ENCODE measurements around the gene PHLDB2.
A peak's percentile ranks its signal among the peaks of the same experiment; 100 is the strongest.

PHLDB2 gene

DNA sequence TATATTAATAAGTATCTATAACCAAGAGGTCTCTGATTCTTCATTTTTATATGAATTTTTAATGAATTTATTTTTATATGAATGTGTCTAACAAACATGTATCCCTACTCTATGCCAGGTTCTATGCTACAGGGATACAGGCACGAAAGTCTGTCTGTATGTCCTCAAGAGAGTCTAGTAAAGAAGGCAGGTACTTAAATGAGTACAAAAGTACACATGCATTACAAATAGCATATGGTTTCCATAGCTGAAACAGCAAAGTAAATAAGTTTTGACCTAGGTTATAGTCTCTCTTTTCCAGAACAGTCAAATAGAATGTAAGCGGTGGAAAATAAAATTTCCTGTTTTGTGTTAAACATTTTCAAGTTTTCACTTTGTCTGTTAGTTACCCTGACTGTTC lies 106.4 kb downstream of the PHLDB2 start:
- no peak for DNase-seq (ENCODE audit: low read depth)

DNA sequence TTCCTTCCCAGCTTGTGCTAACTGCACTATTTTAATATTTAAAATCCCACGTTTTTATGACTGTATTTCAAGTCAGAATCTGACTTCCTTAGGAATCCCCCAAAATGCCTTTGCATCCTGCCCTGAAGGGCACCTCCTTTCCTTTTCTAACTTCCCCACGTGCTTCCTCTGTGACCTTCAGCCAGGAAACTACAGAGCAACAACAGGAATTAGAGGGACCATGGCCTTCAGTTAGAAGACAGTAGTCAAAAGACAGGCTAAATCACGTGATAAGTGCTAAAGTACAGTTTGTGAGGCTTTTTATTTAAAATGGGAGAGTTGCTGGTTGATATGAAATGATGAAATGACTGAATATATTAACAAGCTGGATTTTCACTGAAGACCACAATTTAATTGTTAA lies 108.0 kb downstream of the PHLDB2 start:
- DNase-seq (ENCODE audit: low read depth): no peak

DNA sequence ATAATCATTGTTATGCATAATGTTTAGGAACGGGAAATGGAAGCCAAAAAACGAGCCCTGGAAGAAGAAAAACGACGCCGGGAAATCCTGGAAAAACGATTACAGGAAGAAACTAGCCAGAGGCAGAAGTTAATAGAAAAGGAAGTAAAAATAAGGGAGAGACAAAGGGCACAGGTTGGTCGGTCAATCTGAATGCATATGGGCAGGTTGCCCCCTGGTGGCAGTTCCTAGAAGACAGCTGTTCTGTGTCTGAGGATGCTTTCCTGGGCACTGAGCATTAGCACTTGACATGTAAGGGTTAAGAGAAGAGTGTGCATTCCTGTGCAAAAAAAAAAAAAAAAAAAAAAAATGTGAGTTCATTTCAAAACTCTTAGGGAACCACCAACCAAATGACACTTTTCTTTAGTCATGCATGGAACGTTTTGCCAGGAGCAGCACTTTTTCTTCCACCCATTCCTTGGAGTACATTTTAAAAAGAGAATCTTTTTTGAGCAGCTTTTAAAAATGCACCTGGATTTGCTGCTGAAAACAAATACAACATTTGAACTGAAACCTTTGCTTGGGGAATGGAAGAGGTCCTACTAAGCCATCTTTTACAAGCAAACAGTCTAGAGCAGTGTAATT lies 108.7 kb downstream of the PHLDB2 start:
- DNase-seq (ENCODE audit: low read depth): peak; percentile 36

DNA sequence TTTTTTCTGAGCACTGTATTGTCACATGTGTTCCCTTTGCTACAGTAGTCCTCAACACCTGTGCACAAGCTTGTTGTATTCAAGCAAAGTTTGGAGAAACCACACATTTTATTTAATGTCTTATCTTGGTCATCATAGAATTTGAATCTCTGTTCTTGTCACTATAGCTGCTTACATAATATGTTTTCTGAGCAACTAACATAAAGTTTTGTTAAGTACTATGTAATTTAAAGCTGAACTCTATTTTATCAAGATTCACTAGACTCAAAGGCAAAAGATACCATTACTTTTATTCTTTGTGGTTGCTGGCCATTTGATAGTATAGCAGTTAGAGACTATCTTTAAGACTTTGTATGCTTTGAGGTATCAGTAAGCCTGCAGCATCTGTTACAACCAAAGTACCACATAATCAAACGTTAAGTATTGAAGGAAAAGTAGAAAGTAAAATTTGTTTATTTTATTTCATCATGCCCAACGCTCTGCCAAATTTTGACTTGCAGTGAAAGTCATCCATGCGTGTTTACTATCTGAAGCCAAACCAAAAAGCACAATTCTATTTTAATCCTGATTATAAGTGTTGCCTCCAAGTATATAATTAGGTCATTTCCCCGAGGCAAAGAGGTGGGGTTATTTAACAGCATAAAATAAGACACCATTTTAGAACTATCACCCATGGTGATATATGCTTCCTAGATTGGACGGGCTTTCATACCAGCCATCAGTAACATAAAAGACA lies 109.4 kb downstream of the PHLDB2 start:
- DNase-seq (ENCODE audit: low read depth): no peak

DNA sequence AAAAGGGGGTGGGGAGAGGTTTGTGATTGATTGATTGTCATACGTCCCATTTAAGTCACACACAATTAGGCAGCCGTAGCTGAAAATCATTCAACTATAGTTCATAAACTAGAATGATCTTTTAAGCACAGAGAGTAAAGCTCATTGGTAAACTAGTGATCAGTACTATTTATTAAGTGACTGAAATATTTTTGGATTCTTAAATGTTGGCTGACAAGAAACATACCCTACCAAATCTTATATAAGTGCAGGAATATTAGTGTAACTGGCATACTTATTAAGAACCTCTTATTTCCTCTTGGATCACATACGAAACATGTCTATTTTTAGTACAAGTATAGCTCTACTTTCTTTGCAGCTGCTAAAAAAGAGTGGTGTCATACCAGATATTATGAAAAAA lies 111.3 kb downstream of the PHLDB2 start:
- DNase-seq (ENCODE audit: low read depth): no peak

DNA sequence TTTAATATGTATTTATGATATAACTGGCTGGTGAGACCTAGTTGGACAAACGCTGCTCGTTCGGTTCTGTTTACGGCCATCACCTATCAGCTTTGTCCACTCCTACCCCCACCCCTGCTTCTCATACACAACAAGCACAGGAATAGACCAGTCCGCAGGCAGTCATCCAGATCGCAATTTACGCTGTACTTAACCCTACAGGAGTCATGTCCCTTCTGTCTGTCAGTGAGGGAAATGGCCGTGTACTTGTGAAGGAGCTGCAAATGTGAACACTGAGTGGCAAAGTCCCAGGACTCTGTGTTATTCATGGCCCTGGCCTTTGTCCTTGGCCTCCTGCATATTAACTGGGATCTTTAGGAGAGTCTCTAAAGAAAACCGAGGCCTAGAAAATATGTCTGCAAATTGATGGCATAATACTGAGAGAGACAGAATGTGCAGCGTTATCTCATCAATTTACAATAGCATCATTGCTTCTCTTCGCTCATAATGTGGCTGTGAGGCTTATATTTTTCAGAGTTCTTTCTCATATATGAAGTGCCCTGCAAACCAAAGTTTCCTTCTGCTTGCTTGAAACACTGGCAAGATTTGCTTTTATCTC lies 112.6 kb downstream of the PHLDB2 start:
- no peak for DNase-seq (ENCODE audit: low read depth)

DNA sequence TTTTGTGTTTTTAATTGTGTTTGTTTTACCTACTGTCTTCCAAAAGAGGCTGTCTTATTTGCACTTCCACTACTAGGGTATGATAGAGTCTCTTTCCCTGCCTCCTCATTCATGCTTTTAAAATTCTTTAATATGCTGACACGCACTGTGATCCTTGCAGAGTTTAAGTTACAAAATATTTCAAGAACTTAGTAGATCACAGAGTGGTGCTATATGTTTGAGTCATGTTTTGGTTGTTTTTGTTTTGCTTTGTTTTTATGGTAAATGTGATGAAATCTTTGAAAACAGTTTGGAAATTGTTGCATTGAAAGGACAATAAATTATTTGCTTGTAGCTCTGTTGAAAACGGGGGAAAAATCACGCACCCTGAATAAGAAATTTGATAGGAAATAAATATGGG lies 113.8 kb downstream of the PHLDB2 start:
- no peak for DNase-seq (ENCODE audit: low read depth)

DNA sequence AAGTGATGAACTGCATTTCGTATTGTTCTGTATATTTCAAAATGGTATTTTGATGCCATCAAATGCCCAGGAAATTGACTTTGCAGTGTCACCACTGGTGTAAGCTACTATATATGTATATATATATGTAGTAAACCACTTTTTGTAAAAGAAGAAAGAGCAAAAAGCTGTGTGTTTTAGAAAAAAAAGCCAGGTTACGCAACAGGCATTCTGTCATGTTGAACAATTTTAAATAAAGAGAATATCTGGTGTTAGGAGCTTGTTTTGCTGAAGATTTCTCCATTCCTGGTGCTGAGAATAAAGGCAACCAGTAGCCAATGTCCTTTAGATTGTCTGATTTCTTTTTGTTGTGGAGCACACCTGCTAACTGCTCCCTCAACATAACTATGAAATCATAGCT lies 116.1 kb downstream of the PHLDB2 start:
- DNase-seq (ENCODE audit: low read depth): no peak

DNA sequence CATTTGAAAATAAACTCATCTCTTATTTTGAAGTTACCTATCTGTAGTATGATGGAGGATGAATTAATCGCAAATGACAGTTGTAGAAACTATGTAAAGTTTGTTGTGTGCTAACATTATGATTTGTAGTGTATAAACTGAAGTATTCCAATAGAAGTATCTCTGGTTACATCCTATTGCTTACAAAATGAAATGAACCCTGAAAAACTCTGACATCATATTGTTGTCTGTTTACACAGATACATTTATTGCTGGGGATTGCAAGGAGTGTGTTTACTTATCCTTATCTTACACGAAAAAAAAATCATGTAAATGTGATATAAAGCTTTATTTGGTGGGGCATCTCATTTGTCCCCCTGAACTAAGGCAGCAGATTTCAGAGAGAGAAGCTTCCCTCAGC lies 117.2 kb downstream of the PHLDB2 start:
- no peak for DNase-seq (ENCODE audit: low read depth)

DNA sequence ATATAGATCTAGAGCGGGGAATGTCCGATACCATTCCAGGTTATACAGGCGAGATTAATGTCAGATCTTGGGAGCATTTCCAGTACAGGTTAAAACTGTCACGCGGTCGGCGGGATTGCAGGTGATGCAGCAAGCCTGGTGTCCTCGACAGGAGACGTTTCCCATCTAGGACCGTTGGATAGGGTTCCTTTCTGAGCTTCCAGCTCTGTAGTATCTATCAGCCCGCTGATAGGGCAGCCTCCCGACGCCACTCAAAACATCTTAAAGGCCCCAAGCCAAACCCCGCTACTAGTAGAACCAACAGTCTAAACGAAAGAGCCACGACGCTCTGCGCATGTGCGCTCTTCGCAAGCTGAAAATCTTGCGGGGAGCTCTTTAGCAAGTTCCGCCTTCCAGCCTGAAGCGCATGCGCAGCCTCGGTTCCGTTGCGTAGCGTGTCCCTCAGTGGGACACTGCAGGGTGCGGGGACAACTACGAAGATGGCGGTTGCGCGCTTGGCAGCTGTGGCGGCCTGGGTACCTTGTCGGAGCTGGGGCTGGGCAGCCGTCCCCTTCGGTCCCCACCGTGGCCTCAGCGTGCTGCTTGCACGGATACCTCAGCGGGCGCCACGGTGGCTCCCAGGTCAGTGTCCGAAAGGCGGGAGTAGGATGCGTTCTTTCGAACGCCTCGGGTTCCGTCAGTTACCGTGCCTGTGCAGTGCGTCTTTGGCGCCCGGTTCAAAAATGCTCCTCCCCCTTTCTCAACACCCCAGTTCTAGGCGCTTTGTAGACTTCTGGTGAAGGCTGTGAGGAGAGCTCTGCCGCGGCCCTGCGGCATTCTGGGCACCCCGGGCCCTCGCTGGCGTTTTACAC lies 119.7 kb downstream of the PHLDB2 start, which contains the start of gene ABHD10:
ABHD10 (plus strand) TSS at position 444 of the 851 bp plus-strand sequence; CDS start at position 480, 36 bp downstream.
- peak; percentile 96 for DNase-seq (ENCODE audit: low read depth)

DNA sequence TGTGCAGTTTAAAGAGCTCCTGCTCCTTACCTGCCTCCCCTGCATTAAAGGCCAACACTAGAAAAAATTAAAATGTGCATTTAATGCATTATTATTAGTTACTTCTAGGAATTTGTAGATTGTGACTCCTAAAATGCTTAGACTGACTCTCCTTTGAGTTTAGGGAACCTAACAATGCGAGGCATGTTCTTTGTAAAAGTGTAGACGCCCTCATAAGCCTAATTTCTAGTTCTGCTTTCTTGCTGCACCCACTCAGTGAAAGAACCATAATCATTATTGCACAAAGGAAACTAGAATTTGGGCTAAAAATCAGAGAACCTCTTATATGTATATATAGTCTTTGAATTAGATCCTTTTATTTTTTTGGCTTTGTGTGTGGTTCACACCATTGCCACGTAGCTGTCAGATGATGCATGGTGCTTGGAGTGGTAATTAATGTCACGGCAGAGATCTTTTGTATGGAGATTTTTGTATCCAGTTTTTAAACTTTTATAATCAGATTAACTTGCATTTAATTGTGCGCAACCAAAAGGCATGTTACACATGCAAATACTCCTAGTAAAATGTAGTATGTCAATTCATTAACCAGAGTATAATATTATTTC lies 120.5 kb downstream of the PHLDB2 start:
- no peak for DNase-seq (ENCODE audit: low read depth)

DNA sequence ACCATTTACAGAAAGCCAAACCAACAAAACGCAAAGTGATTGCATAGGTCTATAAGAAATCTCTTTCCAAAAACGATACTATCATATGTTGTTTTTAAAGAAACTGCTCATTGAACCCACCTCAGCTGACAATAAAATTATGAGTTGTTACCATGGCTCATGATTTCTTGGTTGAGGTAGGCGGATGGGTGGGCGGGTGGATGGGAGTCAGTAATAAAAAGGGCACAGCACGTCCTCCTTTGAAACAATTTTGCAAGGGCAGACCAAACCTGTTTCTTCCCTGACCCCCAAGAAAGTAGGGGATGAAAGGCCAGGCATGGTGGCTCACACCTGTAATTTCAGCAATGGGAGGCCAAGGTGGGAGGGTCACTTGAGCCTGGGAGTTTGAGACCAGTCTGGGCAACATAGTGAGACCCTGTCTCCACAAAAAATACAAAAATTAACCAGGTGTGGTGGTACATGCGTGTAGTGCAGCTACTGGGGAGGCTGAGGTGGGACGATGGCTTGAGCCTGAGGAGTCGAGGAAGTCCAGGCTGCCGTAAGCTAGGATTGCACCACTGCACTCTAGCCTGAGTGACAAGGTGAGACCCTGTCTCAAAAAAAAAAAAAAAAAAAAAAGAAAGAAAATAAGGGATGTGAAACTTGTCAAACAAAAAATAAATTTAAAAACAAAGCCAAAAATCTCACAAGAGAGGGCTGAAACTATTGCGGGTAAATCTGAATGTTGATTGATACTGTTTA lies 121.8 kb downstream of the PHLDB2 start:
- DNase-seq (ENCODE audit: low read depth): no peak

DNA sequence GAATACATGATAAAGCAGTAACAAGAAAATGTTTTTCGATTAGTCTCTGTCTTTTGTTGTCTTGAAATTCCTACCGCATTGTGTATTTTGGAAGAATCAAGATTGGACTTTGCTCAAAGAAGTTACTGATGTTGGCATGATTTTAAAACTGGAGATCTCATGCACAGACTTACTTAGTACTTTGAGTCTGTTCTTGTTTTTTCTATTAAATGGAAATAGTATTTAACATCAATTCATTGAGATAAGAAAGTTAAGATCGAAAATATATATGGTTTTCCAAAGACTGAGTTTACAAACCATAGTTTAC lies 122.3 kb downstream of the PHLDB2 start:
- DNase-seq (ENCODE audit: low read depth): no peak

DNA sequence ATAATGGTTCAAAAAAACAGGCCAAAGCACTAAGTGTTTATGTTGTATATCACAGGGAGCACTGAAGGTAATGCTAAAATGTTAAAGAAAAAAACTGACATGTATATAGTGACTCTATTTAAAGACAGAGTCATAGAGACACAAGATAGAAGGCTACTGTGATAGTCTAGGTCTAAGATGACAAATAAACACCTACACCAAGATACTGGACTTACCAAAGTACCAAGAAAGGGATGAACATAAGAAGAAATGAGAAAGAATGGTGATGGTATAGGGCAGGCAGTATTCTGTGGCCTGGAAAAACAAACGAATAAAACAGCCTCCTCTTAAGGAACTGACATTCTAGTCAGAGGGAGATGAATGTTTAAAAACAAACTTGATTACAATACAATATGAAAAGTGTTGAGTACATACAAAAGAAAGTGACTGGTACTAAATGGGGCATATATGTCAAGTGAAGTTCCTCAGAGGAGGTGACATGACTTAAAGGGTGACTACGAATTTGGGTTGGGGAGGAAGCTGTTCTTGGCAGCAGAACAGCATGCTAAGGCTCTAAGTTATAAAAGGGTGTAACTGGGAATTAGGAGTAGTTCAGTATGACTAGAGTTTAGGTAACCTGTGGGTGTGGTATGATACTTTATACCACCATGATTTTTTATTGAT lies 125.7 kb downstream of the PHLDB2 start:
- DNase-seq (ENCODE audit: low read depth): no peak

DNA sequence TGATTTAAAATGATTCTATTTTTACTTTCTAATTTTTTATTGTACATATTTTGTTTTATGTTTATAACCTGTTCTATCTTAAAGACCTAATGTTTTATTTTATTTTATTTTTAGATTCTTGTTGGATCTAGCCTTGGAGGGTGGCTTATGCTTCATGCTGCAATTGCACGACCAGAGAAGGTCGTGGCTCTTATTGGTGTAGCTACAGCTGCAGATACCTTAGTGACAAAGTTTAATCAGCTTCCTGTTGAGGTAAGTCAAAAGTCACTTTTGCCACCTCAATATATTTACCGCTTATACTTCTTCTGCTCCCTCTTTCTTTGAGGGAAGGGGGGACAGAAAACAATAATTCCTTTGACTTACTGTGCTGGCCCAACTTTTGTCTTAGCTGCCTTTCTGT lies 127.7 kb downstream of the PHLDB2 start:
- no peak for DNase-seq (ENCODE audit: low read depth)

DNA sequence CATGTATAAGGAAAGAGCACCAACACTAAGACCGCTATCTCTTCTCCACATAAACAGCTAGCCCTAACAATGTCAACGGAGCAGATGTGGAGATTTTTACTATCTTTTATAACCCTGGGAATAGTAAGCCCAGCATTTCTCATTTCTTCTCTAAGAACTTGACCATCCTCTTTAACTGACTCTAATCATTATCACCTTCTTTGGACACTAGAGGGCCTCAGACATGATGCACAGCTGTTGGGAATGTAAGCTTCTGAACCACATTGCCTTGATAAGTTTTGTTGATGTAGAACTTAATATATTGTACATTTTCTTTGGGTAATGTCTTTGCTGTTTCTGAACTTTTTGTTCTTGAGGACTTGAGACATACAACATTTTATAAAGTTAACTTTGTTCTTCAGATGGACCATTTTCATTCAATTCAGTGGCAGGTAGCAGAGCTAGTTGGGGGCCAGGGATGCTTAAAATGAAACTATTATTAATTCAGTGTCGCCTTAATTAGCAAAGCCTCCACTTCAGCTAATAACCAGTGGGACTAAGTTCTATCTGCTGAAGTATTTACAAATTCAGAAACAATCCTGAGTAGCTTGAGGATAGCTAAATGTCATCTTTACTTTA lies 130.1 kb downstream of the PHLDB2 start:
- peak; percentile 66 for DNase-seq (ENCODE audit: low read depth)

DNA sequence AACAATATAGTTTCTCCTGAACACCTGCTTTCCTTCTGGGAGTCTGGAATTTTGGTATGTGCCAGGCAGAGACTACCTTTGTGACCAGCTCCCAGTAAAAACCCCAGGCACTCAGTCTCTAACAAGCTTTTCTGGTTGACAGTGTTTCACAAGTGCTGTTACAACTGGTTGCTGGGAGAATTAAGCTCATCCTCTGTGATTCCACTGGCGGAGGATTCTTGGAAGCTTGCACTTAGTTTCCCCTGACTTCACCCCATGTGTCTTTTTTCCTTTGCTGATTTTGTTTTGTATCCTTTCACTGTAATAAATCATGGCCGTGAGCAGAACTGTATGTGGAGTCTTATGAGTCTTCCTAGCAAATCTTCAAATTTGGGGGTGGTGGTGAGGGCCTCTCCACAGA lies 134.0 kb downstream of the PHLDB2 start:
- no peak for DNase-seq (ENCODE audit: low read depth)

DNA sequence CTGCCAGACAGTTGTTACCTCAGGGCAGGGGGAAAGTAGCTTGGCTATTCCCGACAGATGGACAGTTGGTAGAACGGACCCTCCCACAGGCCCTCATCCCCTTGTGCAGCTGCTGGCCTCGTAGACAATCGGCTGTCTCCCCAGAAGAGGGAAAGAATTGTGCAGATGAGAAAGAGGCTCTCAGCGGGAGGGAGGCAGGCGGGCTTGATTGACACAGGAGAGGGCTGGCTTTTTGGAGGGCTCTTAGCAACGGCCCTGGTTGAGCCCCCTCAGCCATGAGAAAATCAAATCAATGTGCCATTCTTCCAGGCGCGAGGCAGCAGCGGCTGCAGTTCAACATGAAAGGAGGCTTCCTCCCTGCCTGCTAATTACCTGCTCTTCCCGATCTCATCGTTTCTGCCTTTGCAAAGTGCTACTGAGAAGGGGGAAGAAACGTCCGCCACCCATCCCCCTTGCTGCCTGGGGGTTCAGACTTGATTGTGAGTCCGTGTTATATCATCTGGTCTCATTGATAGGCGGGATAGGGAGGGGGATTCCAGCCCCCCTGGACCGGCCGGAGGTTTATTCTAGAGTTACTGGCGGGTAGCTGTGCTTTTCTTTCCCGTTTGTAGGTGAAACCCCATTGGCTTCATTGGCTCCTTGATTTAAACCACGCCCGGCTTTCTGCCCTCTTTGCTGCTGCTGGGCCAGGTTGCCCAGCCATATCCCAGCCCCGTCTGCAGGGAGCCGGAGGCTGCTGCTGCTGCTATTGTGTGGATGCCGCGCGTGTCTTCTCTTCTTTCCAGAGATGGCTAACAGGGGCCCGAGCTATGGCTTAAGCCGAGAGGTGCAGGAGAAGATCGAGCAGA lies 139.8 kb downstream of the PHLDB2 start, which contains the start of gene TAGLN3:
TAGLN3 (plus strand) TSS at position 287 of the 848 bp plus-strand sequence; CDS start at position 788, 501 bp downstream.
- no peak for DNase-seq (ENCODE audit: low read depth)
